GOT3 (cell line): ENCODE data around the gene TNFRSF1B.

Experiments
- DNase-seq: peaks from one replicate; lab custom pipeline; 2025; ENCODE audit warnings: mixed read lengths; lab: John Stamatoyannopoulos, UW

TNFRSF1B gene

DNA sequence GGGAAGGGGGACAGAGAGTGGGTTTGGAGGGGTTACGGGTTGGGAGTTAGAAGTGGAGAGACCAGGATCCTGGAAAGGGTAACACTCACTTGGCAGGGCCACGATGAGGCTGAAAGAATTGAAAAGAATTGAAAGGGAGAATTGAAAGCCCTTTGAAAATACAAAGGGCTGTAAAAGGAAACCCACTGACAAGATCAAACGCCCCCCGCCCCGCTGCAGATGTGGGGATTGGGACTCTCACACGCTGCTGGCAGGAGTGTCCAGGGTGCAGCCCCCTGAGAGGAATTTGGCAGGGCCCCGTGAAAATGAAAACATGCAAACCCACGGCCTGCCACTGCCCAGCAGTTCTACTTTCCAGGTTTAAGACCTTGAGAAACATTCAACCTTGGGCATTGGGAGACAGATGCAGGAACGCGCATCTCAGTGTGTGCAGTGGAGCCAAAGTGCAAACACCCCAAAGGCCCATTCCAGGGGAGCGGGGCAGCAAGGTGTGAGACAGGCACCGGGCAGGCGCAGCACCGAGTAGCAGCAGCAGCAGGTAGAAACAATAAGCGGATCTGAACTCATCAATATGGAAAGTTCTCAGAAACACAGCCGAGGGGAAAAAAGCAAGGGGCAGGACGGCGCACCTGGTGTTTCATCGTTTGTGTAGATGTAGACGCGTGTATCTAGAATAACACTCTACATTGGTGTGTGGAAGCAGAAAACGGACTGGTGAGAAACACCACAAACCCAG is 8.3 kb upstream of the TNFRSF1B start:
- no peak for DNase-seq

- DNase-seq: no peak
Observed at GRCh38 chr1:12159816-12160215, 7.0 kb upstream of the TNFRSF1B start.

DNA sequence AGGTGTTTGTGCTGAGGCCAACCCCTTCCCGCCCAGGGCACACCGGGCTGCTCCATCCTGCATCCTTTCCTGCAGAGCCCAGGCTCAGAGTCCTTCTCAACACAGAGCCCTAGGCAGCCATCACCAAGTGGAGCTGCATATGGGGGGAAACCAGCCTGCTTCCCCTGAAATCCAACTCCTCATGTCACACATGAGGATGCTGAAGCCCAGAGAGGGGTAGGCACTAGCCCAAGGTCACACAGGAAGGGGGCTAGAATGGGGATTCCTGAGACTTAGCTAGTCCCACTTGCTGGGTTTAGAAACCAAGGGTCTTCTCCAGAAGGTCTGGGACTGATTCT is 5.5 kb upstream of the TNFRSF1B start:
- no peak for DNase-seq

- no peak for DNase-seq
Observed at GRCh38 chr1:12161662-12162458, 4.9 kb upstream of the TNFRSF1B start.

DNA sequence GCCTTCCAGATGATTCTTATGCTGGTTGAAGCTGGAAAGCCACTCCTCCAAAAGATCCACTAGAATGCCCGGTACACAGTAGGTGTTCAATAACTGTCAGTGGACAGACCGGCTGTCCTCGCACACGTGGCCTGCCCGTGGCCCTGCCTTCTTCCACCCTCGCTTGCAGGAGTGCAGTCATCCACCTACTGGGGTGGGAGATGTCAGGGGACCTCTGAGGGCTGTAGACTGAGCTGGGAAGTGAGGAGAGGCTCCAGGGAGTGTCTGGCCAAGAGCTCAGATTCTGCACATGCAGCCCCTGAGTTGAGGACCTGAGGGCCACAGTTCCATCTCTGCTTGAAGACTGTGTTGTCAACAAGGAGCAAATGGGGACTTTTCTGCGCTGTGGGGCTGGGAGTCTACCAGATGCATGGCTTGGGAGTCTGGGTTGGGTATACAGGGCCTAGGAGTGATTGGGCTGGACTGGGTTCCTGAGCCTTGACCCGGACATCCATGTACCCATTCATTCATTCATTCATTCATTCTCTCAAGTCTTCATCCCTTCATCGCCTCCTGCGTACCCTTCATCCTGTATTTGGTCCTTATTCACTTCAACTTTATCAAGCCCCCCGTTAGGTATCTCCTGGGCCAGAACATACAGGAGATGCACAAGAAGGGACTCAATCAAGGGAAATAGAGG is 4.2 kb upstream of the TNFRSF1B start:
- DNase-seq: no peak

DNA sequence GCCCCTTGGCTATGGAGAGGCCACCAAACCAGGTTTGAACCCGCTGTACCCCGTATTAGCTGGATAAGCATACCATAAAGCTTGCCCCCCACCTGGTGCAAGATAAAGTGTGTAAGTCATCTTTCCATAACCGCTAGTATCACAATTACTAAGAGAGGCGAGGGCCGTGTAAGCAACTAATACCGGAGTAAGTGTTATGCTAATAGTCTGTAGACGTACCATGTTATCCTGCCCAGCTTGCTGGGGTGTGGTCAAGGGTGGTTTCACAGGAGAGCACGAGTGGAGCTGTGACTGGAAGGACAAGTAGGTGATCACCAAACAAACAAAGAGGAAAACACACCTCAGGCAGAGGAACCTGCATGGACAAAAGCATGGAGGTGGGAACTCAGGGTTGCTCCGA is 3.6 kb upstream of the TNFRSF1B start:
- DNase-seq: no peak

GRCh38 chr1:12164210-12164609 is 2.6 kb upstream of the TNFRSF1B start:
- DNase-seq: no peak

- no peak for DNase-seq
Observed at GRCh38 chr1:12165342-12165741, 1.4 kb upstream of the TNFRSF1B start.

DNA sequence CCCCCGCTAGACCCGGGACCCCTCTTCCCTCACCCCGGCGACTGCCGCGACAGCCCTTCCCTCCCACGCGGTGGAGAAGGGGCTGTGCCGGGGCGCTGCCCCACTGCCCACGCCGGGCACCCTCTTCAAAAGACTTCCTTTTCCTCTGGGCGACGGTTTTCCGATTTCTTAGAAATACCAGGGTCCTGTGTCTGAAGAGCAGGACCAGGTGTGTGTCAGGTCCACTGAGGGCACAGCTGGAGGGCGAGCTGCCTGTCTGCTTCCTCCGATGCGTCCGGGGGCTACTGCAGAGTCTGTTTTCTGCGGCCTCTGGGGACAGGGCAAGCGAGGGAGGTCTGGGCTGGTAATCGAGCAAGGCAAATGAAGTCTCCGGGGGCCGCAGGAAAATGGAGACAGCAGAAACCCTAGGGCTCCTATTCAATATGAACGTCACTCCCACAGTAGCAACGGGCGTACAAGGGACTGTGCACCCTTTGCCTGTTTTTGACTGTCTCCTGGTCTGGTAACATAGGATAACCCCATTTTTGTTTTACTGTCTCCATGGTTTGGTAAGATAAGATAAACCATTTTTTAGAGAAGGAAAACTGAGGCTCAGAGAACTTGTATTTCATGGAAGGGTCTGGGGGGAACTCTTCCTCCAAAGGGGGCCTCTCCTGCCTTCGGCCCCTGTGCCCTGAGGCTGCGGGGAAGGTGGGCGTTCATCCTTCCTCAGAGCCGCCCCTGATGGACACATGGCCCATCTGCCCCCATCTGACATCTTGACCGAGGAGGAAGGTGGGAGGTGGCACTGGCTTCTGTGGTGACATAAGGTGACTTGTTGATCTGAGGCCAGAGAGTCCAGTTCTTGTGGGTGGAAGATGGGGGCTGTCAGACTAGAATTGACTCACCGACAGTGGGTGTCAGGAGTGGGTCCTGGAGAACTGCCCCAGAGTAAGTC is 970 bp downstream of the TNFRSF1B start:
- no peak for DNase-seq

- DNase-seq: no peak
Observed at GRCh38 chr1:12168451-12169160, 1.8 kb downstream of the TNFRSF1B start.

- DNase-seq: no peak
Observed at GRCh38 chr1:12169442-12170135, 2.8 kb downstream of the TNFRSF1B start.

- DNase-seq: no peak
Observed at GRCh38 chr1:12170263-12170671, 3.5 kb downstream of the TNFRSF1B start.

DNA sequence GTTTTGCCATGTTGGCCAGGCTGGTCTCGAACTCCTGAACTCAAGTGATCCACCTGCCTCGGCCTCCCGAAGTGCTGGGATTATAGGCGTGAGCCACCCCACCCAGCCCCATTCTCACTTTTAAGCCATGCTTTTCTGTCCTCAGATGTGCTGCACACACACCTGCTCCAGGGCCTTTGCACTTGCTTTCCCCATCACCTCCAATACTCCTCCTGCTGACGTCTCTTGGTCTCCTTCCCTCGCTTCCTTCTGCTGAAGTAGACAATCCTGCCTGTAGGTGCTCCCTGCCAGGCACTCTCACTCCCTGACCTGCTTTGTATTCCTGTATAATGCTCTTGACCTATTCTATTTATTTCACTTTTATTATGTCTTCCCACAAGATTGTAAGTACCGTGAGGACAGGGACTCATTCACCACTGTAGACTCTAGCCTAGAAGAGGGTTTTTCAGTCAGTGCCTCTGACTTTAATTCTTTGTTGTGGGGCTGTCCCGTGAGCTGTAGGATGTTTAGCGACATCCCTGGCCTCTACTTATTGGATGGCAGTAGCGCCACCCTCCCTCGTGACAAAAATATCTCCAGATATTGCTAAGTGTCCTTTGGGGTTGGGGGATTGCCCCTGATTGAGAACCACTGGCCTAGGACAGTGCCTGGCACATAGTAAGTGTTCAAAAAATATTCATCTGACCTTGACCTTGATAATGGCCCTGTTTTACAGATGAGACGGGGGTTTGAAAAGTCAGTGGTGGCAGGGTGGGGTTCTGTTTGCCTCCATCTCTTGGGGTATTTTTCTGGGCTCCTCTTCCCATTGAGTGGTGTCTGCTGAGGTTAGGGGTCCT is 4.6 kb downstream of the TNFRSF1B start:
- no peak for DNase-seq

DNA sequence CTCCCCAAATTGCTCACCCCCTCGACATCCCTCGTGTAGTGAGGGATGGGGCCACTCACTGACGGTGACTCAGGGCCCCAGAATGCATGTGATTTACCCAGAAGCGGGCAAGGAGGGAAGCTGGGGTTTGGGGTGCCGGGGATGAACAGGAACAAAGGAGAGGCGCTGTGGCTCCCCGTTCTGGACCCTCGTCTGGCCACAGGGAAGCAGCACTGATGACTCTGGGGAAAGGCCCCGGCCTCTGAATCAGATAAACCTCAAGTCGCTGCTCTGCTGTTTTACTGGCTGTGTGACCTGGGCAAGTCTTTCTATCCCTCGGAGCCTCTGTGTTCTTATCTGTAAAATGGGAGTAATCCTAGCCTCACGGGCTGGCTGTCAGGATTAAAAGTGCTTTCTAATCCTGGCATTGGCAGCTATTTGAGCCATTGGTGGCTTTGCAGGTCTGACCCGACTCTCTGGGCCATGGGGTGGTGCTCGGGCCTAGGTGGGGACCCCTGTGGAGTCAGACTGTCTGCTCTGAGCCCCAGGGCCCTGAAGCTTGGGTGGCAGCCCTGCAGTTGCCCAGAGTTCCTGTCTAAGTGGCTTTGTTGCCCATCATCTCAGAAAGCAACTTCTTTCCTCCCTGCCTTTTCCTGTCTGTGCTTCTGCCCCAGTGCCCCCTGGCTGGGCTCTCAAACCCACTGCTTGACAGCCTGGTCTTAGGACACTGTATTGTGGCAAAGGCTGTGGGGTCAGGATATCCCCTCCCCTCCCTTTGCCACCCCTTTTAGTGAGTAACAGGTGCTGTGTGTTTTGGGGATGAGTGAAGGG is 5.5 kb downstream of the TNFRSF1B start:
- no peak for DNase-seq

DNA sequence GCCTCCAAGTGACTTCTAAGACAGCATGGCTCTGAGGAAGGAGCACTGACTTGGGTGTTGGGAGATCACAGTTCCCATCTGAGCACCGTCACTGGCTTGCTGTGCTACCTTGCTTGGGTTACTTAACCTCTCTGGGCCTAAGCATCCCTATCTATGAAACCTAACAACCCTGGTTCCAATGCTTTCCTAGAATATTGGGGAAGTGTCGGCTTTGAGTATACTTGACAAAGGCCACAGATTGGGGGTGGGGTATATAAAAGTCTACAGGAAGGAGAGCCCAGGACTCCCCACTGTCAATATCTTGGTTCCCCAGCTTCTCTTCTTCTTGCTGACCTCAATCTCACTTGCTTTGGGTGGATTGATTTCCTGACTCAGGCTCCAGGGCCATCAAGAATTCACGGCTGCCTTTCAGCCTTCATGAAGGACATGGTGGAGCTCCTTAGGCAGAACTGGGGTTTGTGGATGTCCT is 6.3 kb downstream of the TNFRSF1B start:
- DNase-seq: no peak

GRCh38 chr1:12173631-12174121 is 6.9 kb downstream of the TNFRSF1B start:
- no peak for DNase-seq

- DNase-seq: no peak
Observed at GRCh38 chr1:12174924-12175810, 8.4 kb downstream of the TNFRSF1B start.
